Gastrocnemius medialis (tissue), 4 donors: ENCODE data around the gene LRRC41. TPM values are rescaled to one million over a fixed set of nuclear protein-coding genes. Genes with fewer than 3 reads are reported as not detected.

Experiments
- ATAC-seq, 2 donors: fragments of 150-250 bp; one replicate each; pipeline ENCODE4 v1.9.1; 2016
- DNase-seq, 2 donors: peaks; one replicate each; pipeline ENCODE4 v3.0.0-alpha.2; 2019
- H3K27ac ChIP-seq, 4 donors: fragments of 200-600 bp; sonication (generic); 1 replicate in 1 of 4; 2 replicates in 3 of 4; pipeline ENCODE4 v1.5.1; 2016 to 2018; ENCODE audit warnings: mild to moderate bottlenecking in 2 of 4, moderate library complexity in 1 of 4
- H3K27me3 ChIP-seq, 3 donors: fragments of 200-600 bp; sonication (generic) in 2 of 3; 1 replicate in 1 of 3; 2 replicates in 2 of 3; pipeline versions ENCODE4 v1.5.1 to v1.6.0; 2016 to 2019; ENCODE audit warnings: mild to moderate bottlenecking in 1 of 3, moderate library complexity in 1 of 3
- H3K36me3 ChIP-seq, 2 donors: fragments of 200-600 bp; sonication (generic) in 1 of 2; one replicate each; pipeline ENCODE4 v1.5.1; 2017 to 2018
- H3K4me1 ChIP-seq, 2 donors: fragments of 200-600 bp; sonication (generic) in 1 of 2; one replicate each; pipeline ENCODE4 v1.5.1; 2016 to 2017; ENCODE audit warnings: mild to moderate bottlenecking in 2 of 2
- H3K4me3 ChIP-seq, 4 donors: fragments of 200-600 bp; sonication (generic) in 3 of 4; 1 replicate in 1 of 4; 2 replicates in 3 of 4; pipeline ENCODE4 v1.5.1; 2016 to 2019; ENCODE audit warnings: mild to moderate bottlenecking in 2 of 4
- H3K9me3 ChIP-seq, 3 donors: fragments of 200-600 bp; sonication (generic) in 2 of 3; 1 replicate in 1 of 3; 2 replicates in 2 of 3; pipeline ENCODE4 v1.5.1; 2016 to 2019
- POLR2A ChIP-seq, 2 donors: fragments of 450-650 bp; IDR thresholded peaks; one replicate each; pipeline ENCODE4 v1.6.1; 2017; ENCODE audit warnings: antibody characterized with exemption in 2 of 2, mild to moderate bottlenecking in 2 of 2, moderate library complexity in 2 of 2
- in situ Hi-C, 4 donors: fragments of 200-750 bp; cut with MboI; loops; one replicate each; pipeline versions ENCODE4 v1.15.0 to v1.8.0; 2017; ENCODE audit warnings: low sequenced_read_pairs in 4 of 4
- intact Hi-C: fragments of 100-400 bp; cut with DNase I; formaldehyde crosslinking; loops from one replicate; pipeline ENCODE4 v1.15.1; 2023; ENCODE audit warnings: low total_unique reads
- total RNA-seq, 4 donors: library from RNA; depleted of rRNA; stranded (reverse); fragments of >200 nt; gene quantifications; one replicate each; pipeline versions ENCODE4 v1.1.0 to v1.2.3, GENCODE V29; 2016
- TF ChIP-seq, protein P1 (sequence below), 5 experiments: fragments of 450-650 bp in 3 of 5; fragments of 200-600 bp in 2 of 5; sonication (generic) in 2 of 5; IDR thresholded peaks in 4 of 5; conservative IDR thresholded peaks in 1 of 5; 1 replicate in 4 of 5; 2 replicates in 1 of 5; pipeline ENCODE4 v1.5.1; 2016 to 2019; ENCODE audit warnings: antibody characterized with exemption in 5 of 5, mild to moderate bottlenecking in 3 of 5, moderate library complexity in 3 of 5

LRRC41 gene
- total RNA-seq, 4 donors from 2014 or later: 76.3 to 99.2 (median 77.9) TPM

DNA sequence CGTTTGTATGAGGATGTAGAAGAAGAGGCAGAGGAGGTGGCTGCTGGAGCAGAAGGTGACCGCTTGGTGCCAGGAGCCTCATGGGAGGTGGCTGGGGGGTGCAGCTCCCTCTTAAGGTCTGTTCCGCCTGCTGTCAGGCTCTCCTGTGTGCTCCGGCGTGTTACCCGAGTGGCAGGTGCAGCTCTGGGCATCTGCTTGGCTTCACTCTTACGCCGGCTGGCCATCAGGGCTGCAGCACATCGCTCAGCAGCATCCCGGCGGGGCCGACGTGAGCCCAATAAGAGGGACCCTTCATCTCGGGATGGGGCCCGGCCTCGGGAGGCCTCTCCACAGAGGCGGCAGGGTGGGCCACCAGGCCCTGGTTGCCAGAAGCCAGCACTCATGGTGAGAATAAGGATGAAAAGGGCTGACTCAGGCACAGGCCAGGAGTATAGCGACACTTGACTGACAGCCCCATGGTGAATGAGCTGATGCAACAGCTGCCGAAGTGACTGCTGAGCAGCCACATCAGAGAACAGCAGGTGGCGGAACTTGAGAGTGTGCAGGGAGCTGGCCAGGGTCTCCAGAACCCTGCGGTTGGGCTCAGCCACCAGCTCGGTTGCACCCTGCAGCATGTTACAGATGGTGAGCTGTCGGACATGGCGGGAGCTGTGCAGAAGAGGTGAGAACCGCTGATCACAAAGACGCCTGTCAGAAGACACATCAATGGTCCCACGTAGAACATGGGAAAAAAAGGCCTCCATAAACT is 17.5 kb downstream of the LRRC41 start:
- Histone ChIP-seq H3K27ac (peak overlapping the region; percentile 83 to 93 (median 86)), H3K27me3 (no peaks in the 10 kb centered on the region), H3K36me3 (peaks cover 0 to 31% of the 10 kb centered on the region in 2 donors), H3K4me1 (peaks cover 24 to 46% of the 10 kb centered on the region in 2 donors), H3K4me3 (no peak overlapping the region), H3K9me3 (no peaks in the 10 kb centered on the region)
- TF ChIP-seq POLR2A (IDR thresholded peaks at IDR 0.05): no peak
- TF ChIP-seq, protein P1, sequence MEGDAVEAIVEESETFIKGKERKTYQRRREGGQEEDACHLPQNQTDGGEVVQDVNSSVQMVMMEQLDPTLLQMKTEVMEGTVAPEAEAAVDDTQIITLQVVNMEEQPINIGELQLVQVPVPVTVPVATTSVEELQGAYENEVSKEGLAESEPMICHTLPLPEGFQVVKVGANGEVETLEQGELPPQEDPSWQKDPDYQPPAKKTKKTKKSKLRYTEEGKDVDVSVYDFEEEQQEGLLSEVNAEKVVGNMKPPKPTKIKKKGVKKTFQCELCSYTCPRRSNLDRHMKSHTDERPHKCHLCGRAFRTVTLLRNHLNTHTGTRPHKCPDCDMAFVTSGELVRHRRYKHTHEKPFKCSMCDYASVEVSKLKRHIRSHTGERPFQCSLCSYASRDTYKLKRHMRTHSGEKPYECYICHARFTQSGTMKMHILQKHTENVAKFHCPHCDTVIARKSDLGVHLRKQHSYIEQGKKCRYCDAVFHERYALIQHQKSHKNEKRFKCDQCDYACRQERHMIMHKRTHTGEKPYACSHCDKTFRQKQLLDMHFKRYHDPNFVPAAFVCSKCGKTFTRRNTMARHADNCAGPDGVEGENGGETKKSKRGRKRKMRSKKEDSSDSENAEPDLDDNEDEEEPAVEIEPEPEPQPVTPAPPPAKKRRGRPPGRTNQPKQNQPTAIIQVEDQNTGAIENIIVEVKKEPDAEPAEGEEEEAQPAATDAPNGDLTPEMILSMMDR (IDR thresholded peaks at IDR 0.05 in 4 of 5, conservative IDR thresholded peaks at IDR 0.05 in 1 of 5): peak in 4 of 5 experiments; percentile 14 to 34 (median 24)
- peak; percentile 87 to 94 for DNase-seq
- peak; percentile 97 for ATAC-seq
- intact Hi-C loops (loop anchor here (2.0 to 5.0 kb wide), 2 partner anchors 17 to 56 kb away; partner anchors contain the start of genes LRRC41, NSUN4 and UQCRH), in situ Hi-C loops (no loop called here)

- in situ Hi-C loops (no loop called here), intact Hi-C loops (loop anchor here (5.0 kb wide), 1 partner anchor 57 kb away; the partner anchor contains the start of gene NSUN4)
- no peak overlapping the region for H3K4me3 ChIP-seq
- H3K9me3 ChIP-seq: no peaks in the 10 kb centered on the region
- ATAC-seq (no peak), DNase-seq (no peak)
- peaks cover 24 to 46% of the 10 kb centered on the region in 2 donors for H3K4me1 ChIP-seq
- TF ChIP-seq POLR2A (IDR thresholded peaks at IDR 0.05): no peak
- TF ChIP-seq, protein P1 (IDR thresholded peaks at IDR 0.05 in 4 of 5, conservative IDR thresholded peaks at IDR 0.05 in 1 of 5): no peak
- peaks cover 0 to 41% of the 10 kb centered on the region in 2 donors for H3K36me3 ChIP-seq
- H3K27me3 ChIP-seq: no peaks in the 10 kb centered on the region
- peak overlapping the region; percentile 83 to 93 (median 86) for H3K27ac ChIP-seq
Measured at GRCh38 chr1:46284597-46285564, 18.5 kb downstream of the LRRC41 start.

DNA sequence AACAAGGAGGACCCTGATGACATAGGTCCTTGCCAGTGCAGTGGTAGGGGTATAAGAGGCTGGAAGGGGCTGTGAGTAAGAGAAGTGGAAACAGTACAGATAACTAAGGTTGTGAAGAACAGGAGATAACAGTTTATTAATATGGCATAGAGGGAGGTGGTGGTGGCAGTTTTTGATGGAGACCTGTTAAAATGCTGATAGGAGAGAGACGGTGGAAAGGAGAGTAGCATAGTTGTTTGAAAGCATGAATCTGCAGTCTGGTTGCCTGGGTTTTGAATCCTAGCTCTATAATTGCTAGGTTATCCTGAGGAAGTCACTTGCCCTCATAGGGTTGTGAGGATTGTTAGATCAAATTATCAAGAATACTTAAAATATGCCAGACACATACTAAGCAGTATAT is 19.4 kb downstream of the LRRC41 start:
- intact Hi-C loops (no loop called here), in situ Hi-C loops (no loop called here)
- Histone ChIP-seq H3K36me3 (peaks cover 0 to 48% of the 10 kb centered on the region in 2 donors), H3K4me1 (peaks cover 24 to 46% of the 10 kb centered on the region in 2 donors), H3K27me3 (no peaks in the 10 kb centered on the region), H3K4me3 (no peak overlapping the region), H3K27ac (peak overlapping the region; percentile 83 to 93 (median 86)), H3K9me3 (no peaks in the 10 kb centered on the region)
- DNase-seq (no peak), ATAC-seq (no peak)
- TF ChIP-seq, protein P1 (IDR thresholded peaks at IDR 0.05 in 4 of 5, conservative IDR thresholded peaks at IDR 0.05 in 1 of 5): no peak
- TF ChIP-seq POLR2A (IDR thresholded peaks at IDR 0.05): no peak

- peaks cover 0 to 58% of the 10 kb centered on the region in 2 donors for H3K36me3 ChIP-seq
- peaks cover 18 to 39% of the 10 kb centered on the region in 2 donors for H3K4me1 ChIP-seq
- ATAC-seq (no peak), DNase-seq (no peak)
- peak overlapping the region in 1 of 4 donors; percentile 87 for H3K27ac ChIP-seq
- intact Hi-C loops: no loop called here
- in situ Hi-C loops: no loop called here
- H3K27me3 ChIP-seq: no peaks in the 10 kb centered on the region
- TF ChIP-seq POLR2A (IDR thresholded peaks at IDR 0.05): no peak
- no peaks in the 10 kb centered on the region for H3K9me3 ChIP-seq
- H3K4me3 ChIP-seq: no peak overlapping the region
Measured at GRCh38 chr1:46281021-46281420, 22.4 kb downstream of the LRRC41 start.
